Type B pancreatic cell (in vitro differentiated cells): Measurements from ENCODE around the gene DARS1. TPM values are rescaled to one million over a fixed set of nuclear protein-coding genes. Genes with fewer than 3 reads are reported as not detected.

Source experiments
- DNase-seq: peaks from one replicate; pipeline ENCODE4 v3.0.0; 2021; ENCODE audit warnings: mixed read lengths; ENCODE audit not compliant: unreplicated experiment; ENCODE audit errors: extremely low spot score
- H3K27ac Mint-ChIP-seq: 2 replicates; pipeline ENCODE4 v1.8.0; 2021; ENCODE audit warnings: mild to moderate bottlenecking, mixed read lengths
- H3K27me3 Mint-ChIP-seq: 2 replicates; pipeline ENCODE4 v1.8.0; 2021; ENCODE audit warnings: mixed read lengths
- H3K36me3 Mint-ChIP-seq: 2 replicates; pipeline ENCODE4 v1.8.0; 2021; ENCODE audit warnings: mixed read lengths
- H3K4me1 Mint-ChIP-seq: one replicate; pipeline ENCODE4 v1.8.0; 2021; ENCODE audit warnings: mixed read lengths; ENCODE audit not compliant: unreplicated experiment
- H3K4me3 Mint-ChIP-seq: 2 replicates; pipeline ENCODE4 v1.8.0; 2021; ENCODE audit warnings: mild to moderate bottlenecking, mixed read lengths
- H3K9me3 Mint-ChIP-seq: 2 replicates; pipeline ENCODE4 v1.8.0; 2021; ENCODE audit warnings: mixed read lengths
- CTCF ChIP-seq: fragments of 200-600 bp; sonication (generic); conservative IDR thresholded peaks from 2 replicates; pipeline ENCODE4 v1.5.0; 2021; ENCODE audit warnings: antibody characterized with exemption, mild to moderate bottlenecking
- total RNA-seq: library from RNA; stranded (reverse); gene quantifications from 2 replicates; pipeline ENCODE4 v1.2.1, GENCODE V29; 2021; ENCODE audit warnings: low replicate concordance

DARS1 gene
- total RNA-seq, 1 donor from 2014 or later, result 58.4 TPM

GRCh38 chr2:135903650-135904049 is 81.8 kb downstream of the DARS1 start:
- DNase-seq, result no peak
- H3K4me1 Mint-ChIP-seq, result no peaks in the 10 kb centered on the region
- peaks cover 25% of the 10 kb centered on the region for H3K36me3 Mint-ChIP-seq
- H3K27ac Mint-ChIP-seq, result no peak overlapping the region
- no peaks in the 10 kb centered on the region for H3K27me3 Mint-ChIP-seq
- H3K4me3 Mint-ChIP-seq, result no peak overlapping the region
- no peak for TF ChIP-seq CTCF
- no peaks in the 10 kb centered on the region for H3K9me3 Mint-ChIP-seq

- DNase-seq, result no peak
- H3K27ac Mint-ChIP-seq, result no peak overlapping the region
- H3K4me3 Mint-ChIP-seq, result no peak overlapping the region
- H3K9me3 Mint-ChIP-seq, result no peaks in the 10 kb centered on the region
- TF ChIP-seq CTCF, result no peak
- no peaks in the 10 kb centered on the region for H3K4me1 Mint-ChIP-seq
- peaks cover 11% of the 10 kb centered on the region for H3K36me3 Mint-ChIP-seq
- H3K27me3 Mint-ChIP-seq, result no peaks in the 10 kb centered on the region
Observed at GRCh38 chr2:135899567-135899966, 85.9 kb downstream of the DARS1 start.

- Mint-ChIP-seq H3K27ac (no peak overlapping the region), H3K27me3 (no peaks in the 10 kb centered on the region), H3K4me3 (no peak overlapping the region), H3K4me1 (no peaks in the 10 kb centered on the region), H3K9me3 (no peaks in the 10 kb centered on the region), H3K36me3 (peaks cover 7% of the 10 kb centered on the region)
- no peak for DNase-seq
- no peak for TF ChIP-seq CTCF
Observed at GRCh38 chr2:135898234-135898786, 87.1 kb downstream of the DARS1 start.

- Mint-ChIP-seq H3K4me1 (no peaks in the 10 kb centered on the region), H3K27ac (no peak overlapping the region), H3K4me3 (no peak overlapping the region), H3K9me3 (no peaks in the 10 kb centered on the region), H3K27me3 (no peaks in the 10 kb centered on the region), H3K36me3 (peaks cover 7% of the 10 kb centered on the region)
- no peak for TF ChIP-seq CTCF
- no peak for DNase-seq
Observed at GRCh38 chr2:135894930-135895329, 90.5 kb downstream of the DARS1 start.

- H3K4me1 Mint-ChIP-seq, result no peaks in the 10 kb centered on the region
- DNase-seq, result no peak
- no peak for TF ChIP-seq CTCF
- H3K36me3 Mint-ChIP-seq, result peaks cover 4% of the 10 kb centered on the region
- no peaks in the 10 kb centered on the region for H3K27me3 Mint-ChIP-seq
- H3K4me3 Mint-ChIP-seq, result no peak overlapping the region
- peaks cover 9% of the 10 kb centered on the region for H3K9me3 Mint-ChIP-seq
- no peak overlapping the region for H3K27ac Mint-ChIP-seq
Observed at GRCh38 chr2:135893374-135893794, 92.0 kb downstream of the DARS1 start.

GRCh38 chr2:135890835-135891234 is 94.6 kb downstream of the DARS1 start:
- Mint-ChIP-seq H3K36me3 (no peaks in the 10 kb centered on the region), H3K27me3 (no peaks in the 10 kb centered on the region), H3K4me1 (no peaks in the 10 kb centered on the region), H3K9me3 (peaks cover 12% of the 10 kb centered on the region), H3K27ac (no peak overlapping the region), H3K4me3 (no peak overlapping the region)
- DNase-seq, result no peak
- TF ChIP-seq CTCF, result no peak
